Measurements from ENCODE around the gene TMEM145.

DNA sequence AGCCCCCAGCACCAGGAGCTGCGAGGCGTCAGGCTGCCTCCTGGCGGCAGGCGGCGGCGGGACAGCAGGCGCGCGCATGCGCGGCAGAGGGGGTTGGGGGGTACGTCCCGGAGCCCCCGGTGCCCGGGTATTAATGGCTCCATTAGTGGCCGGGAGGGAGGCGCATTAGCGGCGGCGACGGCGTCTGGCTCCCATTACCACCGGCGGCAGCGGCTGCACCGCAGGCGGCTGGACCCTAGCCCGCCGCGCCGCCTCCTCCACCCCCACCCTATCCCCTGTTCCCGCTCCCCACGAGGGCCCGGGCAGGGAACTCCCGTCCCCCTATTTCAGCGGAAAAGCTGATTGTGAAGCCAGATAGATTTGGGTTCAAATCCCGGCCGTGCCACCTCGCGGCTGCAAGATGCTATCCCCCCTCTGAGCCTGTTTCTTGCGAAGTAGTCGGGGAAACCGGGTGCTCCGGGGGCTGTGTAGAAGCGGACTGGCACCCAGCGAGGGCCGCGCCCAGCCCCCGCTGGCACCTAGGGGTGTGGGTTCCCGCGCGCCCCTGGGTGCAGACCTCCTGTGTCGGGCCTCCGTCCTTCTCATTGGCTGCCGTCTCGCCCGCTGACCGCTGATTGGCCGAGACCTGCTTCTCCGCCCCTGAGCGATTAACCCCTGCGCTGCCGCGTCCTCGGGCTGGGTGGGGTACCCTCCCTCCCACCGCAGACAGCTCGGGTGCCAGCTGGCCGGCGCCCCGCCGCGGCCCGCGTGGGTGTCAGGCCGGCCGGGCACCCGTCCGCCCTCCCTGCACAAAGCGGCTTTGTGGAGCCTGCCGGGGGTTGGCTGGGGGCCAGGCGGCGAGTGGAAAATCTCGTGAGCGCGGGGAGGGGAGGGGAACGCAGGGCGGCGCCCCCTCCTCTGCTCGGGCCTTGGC, 33.0 kb upstream of the TMEM145 start:
- TF ChIP-seq RAD21 (CRISPR knock-in tag; conservative IDR thresholded peaks at IDR 0.05 in 1 of 2, IDR thresholded peaks at IDR 0.05 in 1 of 2) (peak; percentile 80 to 89; a peak in 3 of 4 replicates), BRCA1 (IDR thresholded peaks at IDR 0.05) (no peak), BRCA1 (CRISPR knock-in tag; IDR thresholded peaks at IDR 0.05) (no peak), PTBP1 (IDR thresholded peaks at IDR 0.05; ENCODE audit: low read depth, low read length) (no peak)
- TF ChIP-seq, protein P1, sequence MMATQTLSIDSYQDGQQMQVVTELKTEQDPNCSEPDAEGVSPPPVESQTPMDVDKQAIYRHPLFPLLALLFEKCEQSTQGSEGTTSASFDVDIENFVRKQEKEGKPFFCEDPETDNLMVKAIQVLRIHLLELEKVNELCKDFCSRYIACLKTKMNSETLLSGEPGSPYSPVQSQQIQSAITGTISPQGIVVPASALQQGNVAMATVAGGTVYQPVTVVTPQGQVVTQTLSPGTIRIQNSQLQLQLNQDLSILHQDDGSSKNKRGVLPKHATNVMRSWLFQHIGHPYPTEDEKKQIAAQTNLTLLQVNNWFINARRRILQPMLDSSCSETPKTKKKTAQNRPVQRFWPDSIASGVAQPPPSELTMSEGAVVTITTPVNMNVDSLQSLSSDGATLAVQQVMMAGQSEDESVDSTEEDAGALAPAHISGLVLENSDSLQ (IDR thresholded peaks at IDR 0.05) = 0 out of 2 replicates have a peak, but pooled peaks have one; percentile 6
- TF ChIP-seq, protein P2, sequence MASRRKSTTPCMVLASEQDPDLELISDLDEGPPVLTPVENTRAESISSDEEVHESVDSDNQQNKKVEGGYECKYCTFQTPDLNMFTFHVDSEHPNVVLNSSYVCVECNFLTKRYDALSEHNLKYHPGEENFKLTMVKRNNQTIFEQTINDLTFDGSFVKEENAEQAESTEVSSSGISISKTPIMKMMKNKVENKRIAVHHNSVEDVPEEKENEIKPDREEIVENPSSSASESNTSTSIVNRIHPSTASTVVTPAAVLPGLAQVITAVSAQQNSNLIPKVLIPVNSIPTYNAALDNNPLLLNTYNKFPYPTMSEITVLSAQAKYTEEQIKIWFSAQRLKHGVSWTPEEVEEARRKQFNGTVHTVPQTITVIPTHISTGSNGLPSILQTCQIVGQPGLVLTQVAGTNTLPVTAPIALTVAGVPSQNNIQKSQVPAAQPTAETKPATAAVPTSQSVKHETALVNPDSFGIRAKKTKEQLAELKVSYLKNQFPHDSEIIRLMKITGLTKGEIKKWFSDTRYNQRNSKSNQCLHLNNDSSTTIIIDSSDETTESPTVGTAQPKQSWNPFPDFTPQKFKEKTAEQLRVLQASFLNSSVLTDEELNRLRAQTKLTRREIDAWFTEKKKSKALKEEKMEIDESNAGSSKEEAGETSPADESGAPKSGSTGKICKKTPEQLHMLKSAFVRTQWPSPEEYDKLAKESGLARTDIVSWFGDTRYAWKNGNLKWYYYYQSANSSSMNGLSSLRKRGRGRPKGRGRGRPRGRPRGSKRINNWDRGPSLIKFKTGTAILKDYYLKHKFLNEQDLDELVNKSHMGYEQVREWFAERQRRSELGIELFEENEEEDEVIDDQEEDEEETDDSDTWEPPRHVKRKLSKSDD (conservative IDR thresholded peaks at IDR 0.05; ENCODE audit: low read length) = no peak

Data from K562 (cell line).